CD4-positive, alpha-beta T cell (primary cell): ENCODE data around the gene ABCC3. TPM values are rescaled to one million over a fixed set of nuclear protein-coding genes. Genes with fewer than 3 reads are reported as not detected.
"Not testable (repeated sequence)": the region's sequence is repeated elsewhere in the genome, so short reads cannot be mapped to it uniquely, and the experiment has no call there.

Source experiments
- ATAC-seq: fragments of 200-7000 bp; cut with Tn5 transposase; one replicate; pipeline ENCODE4 v1.10.0; 2022; ENCODE audit warnings: mild to moderate bottlenecking; ENCODE audit not compliant: poor library complexity
- CTCF ChIA-PET: fragments of 350-600 bp; sonication (Branson Sonifier 250); formaldehyde crosslinking; loops from one replicate; lab custom pipeline; 2021; ENCODE audit warnings: antibody characterized with exemption, inconsistent platforms; lab: Charles Lee
- POLR2A ChIA-PET: fragments of 350-600 bp; sonication (Branson Sonifier 250); formaldehyde crosslinking; loops from one replicate; lab custom pipeline; 2021; ENCODE audit warnings: antibody characterized with exemption, inconsistent platforms; lab: Charles Lee
- DNase-seq, 14 experiments: peaks; one replicate each; pipeline ENCODE4 v3.0.0-alpha.2; 2013 to 2020; ENCODE audit warnings: mixed read lengths in 2 of 14
- H3K27ac ChIP-seq, 2 donors: one replicate each; pipeline versions ENCODE4 v1.5.1 to v1.7.0; 2013; ENCODE audit warnings: low read length in 2 of 2, low read depth in 1 of 2, mild to moderate bottlenecking in 1 of 2
- H3K27me3 ChIP-seq, 2 experiments: 1 replicate in 1 of 2; 2 replicates in 1 of 2; pipeline versions ENCODE4 v1.6.1 to v1.7.0; 2013; ENCODE audit warnings: low read length in 2 of 2, control low read depth in 1 of 2, mild to moderate bottlenecking in 1 of 2, moderate library complexity in 1 of 2; ENCODE audit not compliant: insufficient read depth in 2 of 2, control insufficient read depth in 1 of 2
- H3K36me3 ChIP-seq: one replicate; pipeline ENCODE4 v1.6.1; 2013; ENCODE audit warnings: low read length, control low read depth; ENCODE audit not compliant: insufficient read depth
- H3K4me1 ChIP-seq: one replicate; pipeline ENCODE4 v1.6.1; 2013; ENCODE audit warnings: low read length, control low read depth; ENCODE audit not compliant: insufficient read depth
- H3K4me3 ChIP-seq: one replicate; pipeline ENCODE4 v1.5.1; 2013; ENCODE audit warnings: mild to moderate bottlenecking, low read length, moderate library complexity
- H3K9me3 ChIP-seq, 2 experiments: 1 replicate in 1 of 2; 2 replicates in 1 of 2; pipeline versions ENCODE4 v1.6.1 to v1.7.0; 2013; ENCODE audit warnings: low read length in 2 of 2, mild to moderate bottlenecking in 2 of 2, control low read depth in 1 of 2, moderate library complexity in 1 of 2; ENCODE audit not compliant: control insufficient read depth in 1 of 2, insufficient read depth in 1 of 2
- H3K27ac Mint-ChIP-seq: one replicate; pipeline ENCODE4 v1.8.0; 2020; ENCODE audit warnings: mixed read lengths
- H3K27me3 Mint-ChIP-seq: one replicate; pipeline ENCODE4 v1.8.0; 2021; ENCODE audit warnings: mixed read lengths
- H3K36me3 Mint-ChIP-seq: one replicate; pipeline ENCODE4 v1.8.0; 2021; ENCODE audit warnings: low read depth, mixed read lengths
- H3K4me1 Mint-ChIP-seq: one replicate; pipeline ENCODE4 v1.8.0; 2021; ENCODE audit warnings: low read depth, mixed read lengths
- H3K4me3 Mint-ChIP-seq: one replicate; pipeline ENCODE4 v1.8.0; 2020; ENCODE audit warnings: mild to moderate bottlenecking, mixed read lengths
- H3K9me3 Mint-ChIP-seq: one replicate; pipeline ENCODE4 v1.8.0; 2020; ENCODE audit warnings: mixed read lengths
- intact Hi-C, 2 experiments: fragments of 100-400 bp; cut with DNase I in 1 of 2; cut with micrococcal nuclease in 1 of 2; formaldehyde crosslinking; loops; one replicate each; pipeline versions ENCODE4 v1.15.1 to v1.9.0; 2023 to 2025; cut with DNase I, micrococcal nuclease
- total RNA-seq, 174 experiments: library from RNA in 2 of 174; stranded (reverse) in 2 of 174; gene quantifications; one replicate each; pipeline ENCODE4 v1.2.3 and lab custom pipeline; 2021 to 2026
- TF ChIP-seq, protein P1 (sequence below): fragments of 200-600 bp; IDR thresholded peaks from one replicate; pipeline ENCODE4 v1.8.0; 2022; ENCODE audit warnings: antibody characterized with exemption, mild to moderate bottlenecking

ABCC3 gene
- total RNA-seq, 2 experiments from 2014 or later = 0.19 TPM; not detected in 1

- Histone ChIP-seq H3K4me1 (peaks cover 43% of the 10 kb centered on the region), H3K9me3 (no peaks in the 10 kb centered on the region), H3K4me3 (peak overlapping the region; percentile 79), H3K27me3 (no peaks in the 10 kb centered on the region), H3K27ac (peak overlapping the region in 1 of 2 donors; percentile 15), H3K36me3 (peaks cover 11% of the 10 kb centered on the region)
- TF ChIP-seq, protein P1, sequence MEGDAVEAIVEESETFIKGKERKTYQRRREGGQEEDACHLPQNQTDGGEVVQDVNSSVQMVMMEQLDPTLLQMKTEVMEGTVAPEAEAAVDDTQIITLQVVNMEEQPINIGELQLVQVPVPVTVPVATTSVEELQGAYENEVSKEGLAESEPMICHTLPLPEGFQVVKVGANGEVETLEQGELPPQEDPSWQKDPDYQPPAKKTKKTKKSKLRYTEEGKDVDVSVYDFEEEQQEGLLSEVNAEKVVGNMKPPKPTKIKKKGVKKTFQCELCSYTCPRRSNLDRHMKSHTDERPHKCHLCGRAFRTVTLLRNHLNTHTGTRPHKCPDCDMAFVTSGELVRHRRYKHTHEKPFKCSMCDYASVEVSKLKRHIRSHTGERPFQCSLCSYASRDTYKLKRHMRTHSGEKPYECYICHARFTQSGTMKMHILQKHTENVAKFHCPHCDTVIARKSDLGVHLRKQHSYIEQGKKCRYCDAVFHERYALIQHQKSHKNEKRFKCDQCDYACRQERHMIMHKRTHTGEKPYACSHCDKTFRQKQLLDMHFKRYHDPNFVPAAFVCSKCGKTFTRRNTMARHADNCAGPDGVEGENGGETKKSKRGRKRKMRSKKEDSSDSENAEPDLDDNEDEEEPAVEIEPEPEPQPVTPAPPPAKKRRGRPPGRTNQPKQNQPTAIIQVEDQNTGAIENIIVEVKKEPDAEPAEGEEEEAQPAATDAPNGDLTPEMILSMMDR = no peak
- intact Hi-C loops = no loop called here
- peak overlapping the region; percentile 95 for H3K4me3 Mint-ChIP-seq
- peak; percentile 25 for ATAC-seq
- POLR2A ChIA-PET = interaction anchor here (0.6 to 1.7 kb wide), 5 partner anchors 9 to 432 kb away, joined by 3 to 13 read pairs (median 4); partner anchors contain the start of gene ANKRD40
- peaks cover 37% of the 10 kb centered on the region for H3K36me3 Mint-ChIP-seq
- H3K27ac Mint-ChIP-seq = peak overlapping the region; percentile 86
- no peaks in the 10 kb centered on the region for H3K9me3 Mint-ChIP-seq
- peaks cover 41% of the 10 kb centered on the region for H3K4me1 Mint-ChIP-seq
- CTCF ChIA-PET = interaction anchor here (0.6 to 1.1 kb wide), 3 partner anchors 14 to 289 kb away, joined by 3 to 4 read pairs (median 3); partner anchors contain the start of gene ANKRD40
- no peaks in the 10 kb centered on the region for H3K27me3 Mint-ChIP-seq
- peak in 3 of 14 experiments; percentile 55 to 61 (median 59) for DNase-seq
Observed at GRCh38 chr17:50721194-50722010, 86.7 kb downstream of the ABCC3 start.

- Mint-ChIP-seq H3K36me3 (peaks cover 46% of the 10 kb centered on the region), H3K27me3 (no peaks in the 10 kb centered on the region), H3K4me1 (peaks cover 54% of the 10 kb centered on the region), H3K9me3 (no peaks in the 10 kb centered on the region), H3K27ac (peak overlapping the region; percentile 55), H3K4me3 (peak overlapping the region; percentile 95)
- no peak for ATAC-seq
- H3K36me3 ChIP-seq = peaks cover 20% of the 10 kb centered on the region
- CTCF ChIA-PET = no interaction called here
- no peaks in the 10 kb centered on the region for H3K9me3 ChIP-seq
- H3K27ac ChIP-seq = no peak overlapping the region
- no peaks in the 10 kb centered on the region for H3K27me3 ChIP-seq
- no peak overlapping the region for H3K4me3 ChIP-seq
- POLR2A ChIA-PET = interaction anchor here (1.3 to 1.7 kb wide), 2 partner anchors 14 to 430 kb away, joined by 3 to 13 read pairs; partner anchors contain the start of gene ANKRD40
- peaks cover 56% of the 10 kb centered on the region for H3K4me1 ChIP-seq
- intact Hi-C loops = no loop called here
- no peak for DNase-seq
- TF ChIP-seq, protein P1 = no peak
Observed at GRCh38 chr17:50722746-50723145, 88.1 kb downstream of the ABCC3 start.

- peaks cover 66% of the 10 kb centered on the region for H3K4me1 Mint-ChIP-seq
- H3K9me3 Mint-ChIP-seq, CTCF ChIA-PET, H3K9me3 ChIP-seq, H3K27ac ChIP-seq, H3K4me3 ChIP-seq, POLR2A ChIA-PET, DNase-seq, H3K27ac Mint-ChIP-seq, H3K27me3 ChIP-seq, ATAC-seq, H3K27me3 Mint-ChIP-seq, intact Hi-C loops: not testable (repeated sequence)
- peak overlapping the region; percentile 11 for H3K4me3 Mint-ChIP-seq
- peaks cover 47% of the 10 kb centered on the region for H3K36me3 Mint-ChIP-seq
- peaks cover 24% of the 10 kb centered on the region for H3K36me3 ChIP-seq
- H3K4me1 ChIP-seq = peaks cover 59% of the 10 kb centered on the region
Observed at GRCh38 chr17:50724622-50725021, 89.9 kb downstream of the ABCC3 start.
